Erythroblast (primary cell): Measurements from ENCODE around the gene TMEM61.
"Not testable (repeated sequence)": the region's sequence is repeated elsewhere in the genome, so short reads cannot be mapped to it uniquely, and the experiment has no call there.

Experiments used
- DNase-seq, 2 experiments: peaks; one replicate each; lab custom pipeline; 2025; lab: John Stamatoyannopoulos, UW
- GATA1 ChIP-seq: IDR thresholded peaks from 2 replicates; pipeline ENCODE4 v1.6.1; 2011; ENCODE audit warnings: low read depth, mild to moderate bottlenecking, control low read depth, low read length, moderate library complexity
- POLR2A ChIP-seq: IDR thresholded peaks from 2 replicates; pipeline ENCODE4 v1.6.1; 2011; ENCODE audit warnings: mild to moderate bottlenecking, low read length

TMEM61 gene

DNA sequence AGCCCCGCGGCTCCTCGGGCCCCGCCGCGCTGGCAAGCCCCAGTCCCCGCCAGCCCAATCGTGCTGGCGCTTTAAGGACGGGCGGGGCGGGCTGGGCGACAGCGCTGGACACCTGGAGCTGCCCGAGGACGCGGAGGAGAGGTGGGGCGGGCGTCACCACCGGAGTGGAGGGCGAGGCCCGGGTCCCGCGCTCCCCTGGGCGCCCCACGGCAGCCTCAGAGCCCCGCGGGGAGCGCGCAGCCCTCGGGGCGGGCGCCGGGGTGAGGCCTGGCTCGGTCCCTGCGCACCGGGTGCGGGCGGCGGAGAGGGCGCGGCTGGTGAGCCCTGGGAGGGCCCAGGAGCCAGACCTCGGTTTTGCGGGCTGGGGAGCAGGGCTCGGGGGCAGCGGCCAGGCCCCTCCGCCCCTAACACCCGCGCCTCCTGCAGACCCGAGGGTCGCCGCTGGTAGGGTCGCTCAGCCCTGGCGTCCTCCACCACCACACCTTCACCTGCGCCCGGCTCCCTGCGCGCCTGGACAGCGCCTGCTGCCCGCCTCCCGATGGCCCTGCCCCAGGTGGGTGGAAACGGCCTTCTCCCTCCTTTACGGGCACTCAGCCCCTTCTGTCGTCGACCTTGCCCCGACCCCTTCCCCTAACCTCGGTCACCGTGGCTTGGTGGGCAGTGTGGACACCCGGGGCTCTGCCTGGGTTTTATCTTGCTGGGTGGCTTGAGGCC is at the start of gene TMEM61:
Gene TMEM61 (plus strand): TSS at position 101 of the 714 bp plus-strand sequence. CDS start 438 bp downstream, at position 539.
- TF ChIP-seq GATA1 (no peak), POLR2A (no peak)
- DNase-seq: no peak

DNA sequence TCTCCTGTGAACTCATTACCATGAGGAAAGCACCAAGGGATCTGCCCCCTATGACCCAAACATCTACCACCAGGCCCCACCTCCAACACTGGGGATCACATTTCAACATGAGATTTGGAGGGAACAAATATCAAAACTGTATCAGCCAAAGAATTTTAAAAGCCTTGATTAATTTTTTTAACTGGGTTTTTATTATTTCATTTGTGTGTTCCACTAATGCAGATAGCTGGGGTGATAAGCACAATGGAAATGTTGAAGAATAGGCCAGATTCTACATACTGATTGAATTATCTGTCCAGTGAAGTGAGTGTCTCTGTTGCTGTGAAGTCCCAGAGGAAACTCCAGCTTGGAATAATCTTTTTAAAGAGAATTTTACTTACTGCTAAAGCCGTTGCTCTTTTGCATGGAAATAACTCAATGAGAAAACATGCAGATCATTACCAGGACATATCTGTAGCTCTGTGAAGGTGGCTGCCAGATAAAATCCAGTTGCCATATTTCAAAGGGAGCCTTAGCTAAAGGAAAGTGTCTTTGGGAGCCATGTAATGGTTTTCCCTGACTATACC is 49.1 kb upstream of the TMEM61 start:
- no peak for DNase-seq

DNA sequence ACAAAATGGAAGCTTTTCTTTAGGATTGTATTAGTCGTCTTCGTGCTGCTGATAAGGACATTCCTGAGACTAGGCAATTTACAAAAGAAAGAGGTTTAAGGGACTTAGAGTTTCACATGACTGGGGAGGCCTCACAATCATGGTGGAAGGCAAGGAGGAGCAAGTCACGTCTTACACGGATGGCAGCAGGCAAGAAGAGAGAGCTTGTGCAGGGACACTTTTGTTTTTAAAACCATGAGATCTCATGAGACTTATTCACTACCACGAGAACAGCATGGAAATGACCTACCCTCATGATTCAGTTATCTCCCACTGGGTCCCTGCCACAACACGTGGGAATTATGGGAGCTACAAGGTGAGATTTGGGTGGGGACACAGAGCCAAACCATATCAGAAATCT is 46.3 kb upstream of the TMEM61 start:
- DNase-seq: not testable (repeated sequence)

More for the DNA sequence above, 49.1 kb upstream of the TMEM61 start:
- TF ChIP-seq GATA1 (no peak), POLR2A (no peak)

- TF ChIP-seq GATA1 (no peak), POLR2A (no peak)
- no peak for DNase-seq
These were observed 45.6 kb upstream of the TMEM61 start for GRCh38 chr1:54934869-54935268.

- DNase-seq: no peak
- TF ChIP-seq POLR2A: no peak
- no peak for TF ChIP-seq GATA1
These were observed 43.6 kb upstream of the TMEM61 start for GRCh38 chr1:54936791-54937190.

- TF ChIP-seq GATA1: no peak
- no peak for TF ChIP-seq POLR2A
- no peak for DNase-seq
These were observed 43.0 kb upstream of the TMEM61 start for GRCh38 chr1:54937469-54937868.

DNA sequence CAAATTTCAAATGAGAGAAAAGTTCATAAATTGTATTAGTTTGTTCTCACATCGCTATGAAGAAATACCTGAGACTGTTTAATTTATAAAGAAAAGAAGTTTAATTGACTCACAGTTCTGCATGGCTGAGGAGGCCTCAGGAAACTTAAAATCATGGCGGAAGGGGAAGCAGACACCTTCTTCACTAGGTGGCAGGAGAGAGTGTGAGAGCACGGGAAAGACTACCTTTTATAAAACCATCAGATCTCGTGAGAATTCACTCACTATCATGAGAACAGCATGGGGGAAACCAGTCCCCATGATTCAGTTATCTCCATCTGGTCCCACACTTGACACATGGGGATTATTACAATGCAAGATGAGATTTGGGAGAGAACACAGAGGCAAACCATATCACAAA is 41.5 kb upstream of the TMEM61 start:
- not testable (repeated sequence) for DNase-seq

DNA sequence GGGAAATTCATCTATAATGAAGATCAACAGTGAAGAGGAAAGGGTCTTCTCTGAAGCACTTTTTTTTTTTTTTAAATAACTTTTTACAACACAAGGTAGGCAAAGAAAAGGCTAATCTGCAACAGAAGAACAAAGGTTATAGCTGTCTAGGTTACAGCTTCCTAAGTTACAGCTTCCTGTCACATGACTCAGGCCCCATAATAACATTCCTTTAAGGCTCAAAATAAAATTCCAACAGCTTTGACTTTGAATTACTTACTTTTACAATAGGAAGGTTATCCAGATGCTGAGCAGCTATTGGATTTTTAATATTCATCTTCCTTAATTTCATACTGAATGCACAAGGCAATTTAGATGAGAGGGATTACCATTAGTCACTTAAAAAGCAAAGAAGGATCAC is 40.4 kb upstream of the TMEM61 start:
- no peak for DNase-seq
- TF ChIP-seq POLR2A (no peak), GATA1 (no peak)

DNA sequence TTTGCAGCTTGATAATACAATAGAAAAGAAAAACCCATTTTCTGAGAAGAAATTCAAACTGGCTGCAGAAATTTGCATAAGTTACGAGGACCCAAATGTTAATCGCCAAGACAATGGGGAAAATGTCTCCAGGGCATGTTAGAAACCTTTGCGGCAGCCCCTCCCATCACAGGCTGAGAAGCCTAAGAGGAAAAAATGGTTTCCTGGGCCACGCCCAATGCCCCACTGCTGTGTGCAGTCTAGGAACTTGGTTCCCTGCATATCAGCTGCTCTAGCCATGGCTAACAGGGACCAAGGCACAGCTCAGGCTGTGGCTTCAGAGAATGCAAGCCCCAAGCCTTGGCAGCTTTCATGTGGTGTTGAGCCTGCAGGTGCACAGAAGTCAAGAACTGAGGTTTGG is 37.5 kb upstream of the TMEM61 start:
- TF ChIP-seq POLR2A (no peak), GATA1 (no peak)
- no peak for DNase-seq

GRCh38 chr1:54944610-54945392 is 35.6 kb upstream of the TMEM61 start:
- DNase-seq: peak; percentile 65 to 78
- TF ChIP-seq GATA1: no peak
- no peak for TF ChIP-seq POLR2A

DNA sequence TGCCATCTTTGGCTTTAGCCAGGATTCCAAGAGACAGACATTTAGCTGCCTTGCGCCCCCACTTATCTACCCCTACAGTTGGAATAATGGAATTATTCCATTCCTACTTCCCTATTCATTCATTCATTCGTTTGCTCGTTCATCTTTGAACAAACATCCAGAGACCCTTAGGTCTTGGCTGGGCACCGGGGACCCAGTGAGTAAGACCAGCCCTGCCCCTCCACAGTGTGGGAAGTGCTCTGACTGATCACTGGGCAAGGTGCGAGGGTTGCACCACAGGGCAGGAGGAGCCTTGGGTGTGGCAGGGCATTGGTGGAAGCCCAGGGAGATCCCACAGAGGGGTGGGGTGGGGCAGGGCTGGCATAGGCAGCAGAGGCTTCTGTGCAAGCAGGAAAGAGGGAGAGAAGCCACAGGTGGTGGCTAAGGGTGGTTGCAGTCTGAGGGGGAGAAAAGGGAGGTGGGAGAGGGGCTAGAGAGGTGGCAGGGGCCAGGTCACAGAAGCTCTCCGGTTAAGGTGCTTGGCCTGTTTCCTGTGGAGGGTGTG is 35.0 kb upstream of the TMEM61 start:
- no peak for TF ChIP-seq POLR2A
- TF ChIP-seq GATA1: no peak
- no peak for DNase-seq

DNA sequence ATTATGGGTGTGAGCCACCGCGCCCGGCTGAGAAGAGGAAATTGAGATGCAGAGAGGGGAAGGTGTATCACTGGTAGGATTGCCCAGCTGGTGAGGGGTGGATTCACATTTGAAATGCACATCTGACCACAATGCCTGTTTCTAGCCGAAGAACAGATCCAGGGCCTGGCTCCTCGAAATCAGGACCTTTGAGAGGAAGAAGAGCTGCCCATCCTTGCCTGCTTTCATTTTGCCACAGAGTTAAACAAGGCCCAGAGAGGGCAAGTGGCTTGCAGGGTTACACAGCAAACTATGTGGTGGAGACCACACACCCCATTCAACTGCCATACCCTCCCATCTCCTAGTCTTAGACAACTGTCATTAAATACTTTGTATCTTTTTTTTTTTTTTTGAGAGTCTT is 32.9 kb upstream of the TMEM61 start:
- no peak for DNase-seq
- no peak for TF ChIP-seq POLR2A
- TF ChIP-seq GATA1: no peak

DNA sequence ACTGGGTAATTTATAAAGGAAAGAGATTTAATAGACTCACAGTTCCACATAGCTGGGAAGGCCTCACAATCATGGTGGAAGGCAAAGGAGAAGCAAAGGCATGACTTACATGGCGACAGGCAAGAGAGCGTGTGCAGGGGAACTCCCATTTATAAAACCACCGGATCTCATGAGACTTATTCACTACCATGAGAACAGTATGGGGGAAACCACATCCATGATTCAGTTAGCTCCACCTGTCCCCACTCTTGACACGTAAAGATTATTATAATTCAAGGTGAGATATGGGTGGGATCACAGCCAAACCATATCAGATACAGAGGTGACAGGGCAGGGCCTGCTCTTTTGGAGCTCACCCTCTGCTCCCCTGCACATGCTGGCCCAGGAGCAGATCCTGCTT is 31.4 kb upstream of the TMEM61 start:
- no peak for DNase-seq
- no peak for TF ChIP-seq POLR2A
- TF ChIP-seq GATA1: no peak

- no peak for DNase-seq
These were observed 30.4 kb upstream of the TMEM61 start for GRCh38 chr1:54950006-54950368.

More at GRCh38 chr1:54950006-54950368, 30.4 kb upstream of the TMEM61 start:
- no peak for TF ChIP-seq GATA1
- TF ChIP-seq POLR2A: no peak
